ENCODE measurements around the gene ARID1B.

GRCh38 chr6:157137501-157137900 lies 360.3 kb downstream of the ARID1B start:
- TF ChIP-seq, protein P1, sequence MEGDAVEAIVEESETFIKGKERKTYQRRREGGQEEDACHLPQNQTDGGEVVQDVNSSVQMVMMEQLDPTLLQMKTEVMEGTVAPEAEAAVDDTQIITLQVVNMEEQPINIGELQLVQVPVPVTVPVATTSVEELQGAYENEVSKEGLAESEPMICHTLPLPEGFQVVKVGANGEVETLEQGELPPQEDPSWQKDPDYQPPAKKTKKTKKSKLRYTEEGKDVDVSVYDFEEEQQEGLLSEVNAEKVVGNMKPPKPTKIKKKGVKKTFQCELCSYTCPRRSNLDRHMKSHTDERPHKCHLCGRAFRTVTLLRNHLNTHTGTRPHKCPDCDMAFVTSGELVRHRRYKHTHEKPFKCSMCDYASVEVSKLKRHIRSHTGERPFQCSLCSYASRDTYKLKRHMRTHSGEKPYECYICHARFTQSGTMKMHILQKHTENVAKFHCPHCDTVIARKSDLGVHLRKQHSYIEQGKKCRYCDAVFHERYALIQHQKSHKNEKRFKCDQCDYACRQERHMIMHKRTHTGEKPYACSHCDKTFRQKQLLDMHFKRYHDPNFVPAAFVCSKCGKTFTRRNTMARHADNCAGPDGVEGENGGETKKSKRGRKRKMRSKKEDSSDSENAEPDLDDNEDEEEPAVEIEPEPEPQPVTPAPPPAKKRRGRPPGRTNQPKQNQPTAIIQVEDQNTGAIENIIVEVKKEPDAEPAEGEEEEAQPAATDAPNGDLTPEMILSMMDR (IDR thresholded peaks at IDR 0.05; ENCODE audit: poor library complexity) = no peak
- no peak for TF ChIP-seq EZH2 (IDR thresholded peaks at IDR 0.05; ENCODE audit: borderline replicate concordance)
